Upper lobe of left lung (tissue), 4 donors: ENCODE measurements around the gene RMND5B.

Source experiments
- CTCF ChIP-seq, 6 experiments: fragments of 450-650 bp in 4 of 6; fragments of 200-600 bp in 2 of 6; sonication (generic) in 2 of 6; IDR thresholded peaks; one replicate each; pipeline ENCODE4 v1.5.1; 2016 to 2019; ENCODE audit warnings: antibody characterized with exemption in 6 of 6
- EP300 ChIP-seq, 4 donors: sonication (generic); formaldehyde crosslinking; IDR thresholded peaks; one replicate each; pipeline ENCODE4 v1.5.1; 2017; ENCODE audit warnings: antibody characterized with exemption in 4 of 4, control low read depth in 2 of 4
- POLR2A ChIP-seq, 4 donors: fragments of 450-650 bp; IDR thresholded peaks; one replicate each; pipeline ENCODE4 v1.5.1; 2016 to 2017; ENCODE audit warnings: antibody characterized with exemption in 4 of 4, mild to moderate bottlenecking in 2 of 4
- POLR2AphosphoS5 ChIP-seq, 2 donors: sonication (generic); formaldehyde crosslinking; IDR thresholded peaks; one replicate each; pipeline ENCODE4 v1.5.1; 2017; ENCODE audit warnings: antibody characterized with exemption in 2 of 2

DNA sequence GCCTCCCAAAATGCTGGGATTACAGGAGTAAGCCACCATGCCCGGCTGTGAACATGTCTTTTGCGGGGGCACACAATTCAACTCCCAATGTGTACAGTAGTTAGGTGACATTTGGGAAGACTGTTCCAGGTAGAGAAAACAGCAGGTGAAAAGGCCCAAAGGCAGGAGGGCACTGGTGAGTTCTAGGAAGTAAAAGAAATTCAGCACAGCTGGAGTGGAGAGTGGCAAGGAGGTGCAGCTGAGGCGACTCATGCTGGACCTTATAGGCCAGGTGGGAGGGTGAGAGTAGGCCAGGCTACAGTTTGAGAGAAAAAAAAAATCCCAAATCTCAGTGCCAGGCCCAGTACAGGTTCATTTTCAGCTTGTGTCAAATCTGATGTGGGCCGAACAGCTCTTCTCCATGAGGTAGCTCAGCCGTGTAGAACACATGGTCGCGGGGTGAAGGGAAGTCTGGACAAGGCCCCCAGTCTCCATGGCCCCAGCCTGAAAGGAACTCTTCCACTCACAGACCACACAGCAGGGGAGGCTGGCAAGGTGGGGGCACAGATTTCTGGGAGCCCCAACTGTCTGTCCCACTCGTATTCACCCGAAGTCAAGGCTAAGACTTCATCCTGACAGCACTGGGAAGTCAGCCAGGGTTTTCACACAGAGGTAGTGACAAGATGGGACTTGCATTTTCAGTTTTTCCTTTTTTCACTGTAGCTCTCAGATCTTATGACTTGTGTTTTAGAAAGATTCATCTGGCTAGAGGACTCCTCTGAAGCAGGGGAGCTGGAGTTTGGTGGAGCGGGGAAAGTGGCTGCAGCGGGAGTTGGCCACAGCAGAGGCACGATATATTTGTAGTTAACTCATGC is 69.0 kb downstream of the RMND5B start:
- no peak for TF ChIP-seq CTCF (IDR thresholded peaks at IDR 0.05)
- TF ChIP-seq POLR2A (IDR thresholded peaks at IDR 0.05), result no peak
- TF ChIP-seq EP300 (IDR thresholded peaks at IDR 0.05), result no peak
- TF ChIP-seq POLR2AphosphoS5 (IDR thresholded peaks at IDR 0.05), result no peak
